Lung (tissue), 12 donors: ENCODE results near the gene MOBP. TPM values are rescaled to one million over a fixed set of nuclear protein-coding genes. Genes with fewer than 3 reads are reported as not detected.

Source experiments
- ATAC-seq: fragments of 200-7000 bp; cut with Tn5 transposase; one replicate; pipeline ENCODE4 v1.9.1; 2020; ENCODE audit warnings: moderate number of reproducible peaks; ENCODE audit not compliant: insufficient read depth, low FRiP score
- DNase-seq, 3 donors: peaks; one replicate each; pipeline ENCODE4 v3.0.0-alpha.2; 2013 to 2017
- H3K27ac ChIP-seq, 2 donors: one replicate each; pipeline ENCODE4 v1.5.1; 2013; ENCODE audit warnings: mild to moderate bottlenecking in 2 of 2, moderate library complexity in 2 of 2, control low read depth in 1 of 2, inconsistent platforms in 1 of 2, low read depth in 1 of 2, low read length in 1 of 2
- H3K27me3 ChIP-seq, 3 donors: one replicate each; pipeline ENCODE4 v1.5.1; 2013; ENCODE audit warnings: low read length in 2 of 3; ENCODE audit not compliant: control insufficient read depth in 3 of 3, insufficient read depth in 3 of 3
- H3K36me3 ChIP-seq, 4 donors: one replicate each; pipeline ENCODE4 v1.5.1; 2013; ENCODE audit warnings: low read length in 4 of 4, mild to moderate bottlenecking in 1 of 4, moderate library complexity in 1 of 4; ENCODE audit not compliant: control insufficient read depth in 4 of 4, insufficient read depth in 4 of 4
- H3K4me1 ChIP-seq, 5 donors: one replicate each; pipeline ENCODE4 v1.5.1; 2013; ENCODE audit warnings: low read length in 5 of 5, mild to moderate bottlenecking in 2 of 5, moderate library complexity in 1 of 5; ENCODE audit not compliant: control insufficient read depth in 5 of 5, insufficient read depth in 5 of 5
- H3K4me3 ChIP-seq: one replicate; pipeline ENCODE4 v1.5.1; 2013; ENCODE audit warnings: mild to moderate bottlenecking, control low read depth, moderate library complexity
- H3K9ac ChIP-seq, 2 donors: one replicate each; pipeline ENCODE4 v1.5.1; 2013; ENCODE audit warnings: low read length in 2 of 2, control low read depth in 1 of 2; ENCODE audit not compliant: insufficient read depth in 1 of 2
- H3K9me3 ChIP-seq, 4 donors: one replicate each; pipeline ENCODE4 v1.5.1; 2013; ENCODE audit warnings: low read length in 3 of 4, mild to moderate bottlenecking in 1 of 4, moderate library complexity in 1 of 4; ENCODE audit not compliant: control insufficient read depth in 4 of 4, insufficient read depth in 3 of 4
- WGBS, 2 donors: extraction: QIAGEN DNeasy Blood & Tissue Kit; methylation state at CpG; one replicate each; pipeline ENCODE4 v1.1.7; 2013; 5-methylcytosine and 5-hydroxymethylcytosine counted together
- polyA plus RNA-seq, 2 donors: library from polyadenylated mRNA; stranded (reverse); fragments of 200-250 nt; gene quantifications; one replicate each; pipeline ENCODE4 v1.2.1, GENCODE V29; 2013
- total RNA-seq, 2 donors: library from RNA; depleted of rRNA in 1 of 2; stranded (reverse); fragments of >200 nt in 1 of 2; gene quantifications; one replicate each; pipeline ENCODE4 v1.2.1, GENCODE V29; 2014 to 2021
- TF ChIP-seq, protein P1 (sequence below): IDR thresholded peaks from 2 replicates; pipeline ENCODE4 v1.5.1; 2012; ENCODE audit warnings: mild to moderate bottlenecking; ENCODE audit errors: control extremely low read depth, extremely low read depth
- donor health status: control.
- donor health status: control.
- donor health status: Bipolar disorder and iron deficiency.
- donor health status: healthy.
- donor health status: DM: yes; HTN: yes; CAD: no.

MOBP gene
- total and polyA plus RNA-seq, 4 donors: 0.10 to 0.18 (median 0.16) TPM

DNA sequence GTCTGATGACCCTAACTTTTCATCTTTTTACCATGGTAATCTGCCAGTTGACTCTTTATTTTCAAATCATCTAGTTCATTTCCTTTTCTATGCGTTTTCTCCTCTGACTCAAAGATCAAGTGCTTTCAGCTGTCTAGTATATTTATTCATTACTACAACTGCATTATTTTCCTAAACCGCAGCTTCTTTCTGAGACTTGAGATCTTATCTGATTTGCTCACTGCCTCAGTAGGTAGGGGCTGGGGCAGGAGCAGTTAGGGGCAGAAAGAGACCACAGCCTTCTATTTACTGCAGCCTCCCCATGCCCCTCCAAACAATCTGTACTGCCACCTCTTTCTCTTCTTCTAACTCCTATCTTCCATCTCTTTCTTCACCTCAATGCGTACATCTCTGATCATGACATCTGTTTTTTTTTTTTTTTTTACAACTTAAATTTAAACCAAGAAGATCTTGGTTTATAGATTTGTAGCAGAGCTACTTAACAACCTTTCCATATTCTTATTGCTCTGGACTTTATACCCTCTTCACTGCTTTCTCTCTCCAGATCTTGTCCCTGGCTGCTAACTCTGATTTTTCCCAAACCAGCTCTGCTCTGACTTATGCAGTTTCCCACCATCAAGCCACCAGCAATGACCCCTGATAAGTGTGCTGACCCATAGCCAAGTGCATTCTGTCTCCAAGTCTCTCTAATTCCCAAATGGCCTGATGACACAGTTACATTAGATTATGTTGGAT is 52.2 kb downstream of the MOBP start:
- ATAC-seq: no peak

DNA sequence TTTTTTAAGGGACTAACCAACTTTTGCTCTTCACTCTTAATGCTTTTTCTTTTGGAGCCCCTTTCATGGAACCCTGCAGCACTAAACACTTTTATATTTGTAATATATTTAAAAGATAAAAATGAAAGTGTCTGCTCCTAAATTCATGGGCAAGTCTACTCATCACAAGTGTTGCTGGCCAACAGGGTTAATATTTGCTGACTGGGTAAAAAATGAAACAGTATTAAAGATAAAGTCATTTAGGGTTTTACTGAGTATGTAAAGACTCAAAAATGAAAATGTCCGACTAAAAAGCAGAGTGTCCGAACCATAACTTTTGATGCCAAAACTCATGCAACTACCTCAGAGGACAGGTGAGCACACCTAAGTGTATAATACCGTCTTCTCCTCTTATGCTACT is 54.0 kb downstream of the MOBP start:
- no peak for ATAC-seq
- H3K27ac ChIP-seq: no peak overlapping the region
- peaks cover 0 to 3% (median under 1%) of the 10 kb centered on the region in 4 donors for H3K9me3 ChIP-seq

More for the DNA sequence above, 52.2 kb downstream of the MOBP start:
- H3K9ac ChIP-seq: no peak overlapping the region
- TF ChIP-seq, protein P1, sequence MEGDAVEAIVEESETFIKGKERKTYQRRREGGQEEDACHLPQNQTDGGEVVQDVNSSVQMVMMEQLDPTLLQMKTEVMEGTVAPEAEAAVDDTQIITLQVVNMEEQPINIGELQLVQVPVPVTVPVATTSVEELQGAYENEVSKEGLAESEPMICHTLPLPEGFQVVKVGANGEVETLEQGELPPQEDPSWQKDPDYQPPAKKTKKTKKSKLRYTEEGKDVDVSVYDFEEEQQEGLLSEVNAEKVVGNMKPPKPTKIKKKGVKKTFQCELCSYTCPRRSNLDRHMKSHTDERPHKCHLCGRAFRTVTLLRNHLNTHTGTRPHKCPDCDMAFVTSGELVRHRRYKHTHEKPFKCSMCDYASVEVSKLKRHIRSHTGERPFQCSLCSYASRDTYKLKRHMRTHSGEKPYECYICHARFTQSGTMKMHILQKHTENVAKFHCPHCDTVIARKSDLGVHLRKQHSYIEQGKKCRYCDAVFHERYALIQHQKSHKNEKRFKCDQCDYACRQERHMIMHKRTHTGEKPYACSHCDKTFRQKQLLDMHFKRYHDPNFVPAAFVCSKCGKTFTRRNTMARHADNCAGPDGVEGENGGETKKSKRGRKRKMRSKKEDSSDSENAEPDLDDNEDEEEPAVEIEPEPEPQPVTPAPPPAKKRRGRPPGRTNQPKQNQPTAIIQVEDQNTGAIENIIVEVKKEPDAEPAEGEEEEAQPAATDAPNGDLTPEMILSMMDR: no peak
- no peak for DNase-seq
- no peak overlapping the region for H3K27ac ChIP-seq
- H3K9me3 ChIP-seq: peaks cover 0 to 2% (median under 1%) of the 10 kb centered on the region in 4 donors
- H3K27me3 ChIP-seq: peaks cover 0 to 3% (median 0%) of the 10 kb centered on the region in 3 donors
- no peak overlapping the region for H3K4me3 ChIP-seq
- H3K4me1 ChIP-seq: peaks cover 0 to 1% (median 0%) of the 10 kb centered on the region in 5 donors
- H3K36me3 ChIP-seq: no peaks in the 10 kb centered on the region
- 44 to 45% methylated on average over 3 of the region's 3 CpGs for WGBS, 2 donors

DNA sequence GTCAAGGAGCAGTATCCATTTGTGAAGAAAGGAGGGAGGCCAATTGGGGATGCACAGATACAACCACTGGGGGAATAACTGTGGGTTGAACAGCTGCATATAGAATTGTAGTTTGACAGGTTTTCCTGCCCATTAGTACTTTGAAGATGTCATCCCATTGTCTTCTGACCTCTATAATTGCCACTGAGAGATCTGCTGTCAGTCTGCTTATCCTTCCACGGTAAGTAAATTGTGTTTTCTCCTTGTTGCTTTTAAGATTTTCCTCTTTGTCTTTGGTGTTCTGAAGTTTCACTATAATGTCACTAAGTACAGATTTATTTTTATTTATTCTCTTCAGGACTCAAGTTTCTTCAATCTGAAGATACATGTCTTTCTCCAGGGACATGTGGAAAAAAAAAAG is 56.6 kb downstream of the MOBP start:
- no peak overlapping the region for H3K9ac ChIP-seq
- H3K27me3 ChIP-seq: no peaks in the 10 kb centered on the region
- H3K4me1 ChIP-seq: no peaks in the 10 kb centered on the region
- WGBS, 2 donors: 75 to 88% methylated on average over 1 of the region's 1 CpG
- no peak for DNase-seq
- ATAC-seq: no peak
- TF ChIP-seq, protein P1: no peak
- H3K27ac ChIP-seq: no peak overlapping the region
- peaks cover 0 to 3% (median under 1%) of the 10 kb centered on the region in 4 donors for H3K9me3 ChIP-seq
- H3K36me3 ChIP-seq: no peaks in the 10 kb centered on the region
- H3K4me3 ChIP-seq: no peak overlapping the region

More for the DNA sequence above, 54.0 kb downstream of the MOBP start:
- WGBS, 2 donors: 90 to 93% methylated on average over 3 of the region's 3 CpGs
- no peak for DNase-seq
- Histone ChIP-seq H3K4me1 (no peaks in the 10 kb centered on the region), H3K9ac (no peak overlapping the region), H3K27me3 (no peaks in the 10 kb centered on the region), H3K4me3 (no peak overlapping the region), H3K36me3 (no peaks in the 10 kb centered on the region)
- TF ChIP-seq, protein P1: no peak
